Measurements from ENCODE around the gene SHROOM4.

DNA sequence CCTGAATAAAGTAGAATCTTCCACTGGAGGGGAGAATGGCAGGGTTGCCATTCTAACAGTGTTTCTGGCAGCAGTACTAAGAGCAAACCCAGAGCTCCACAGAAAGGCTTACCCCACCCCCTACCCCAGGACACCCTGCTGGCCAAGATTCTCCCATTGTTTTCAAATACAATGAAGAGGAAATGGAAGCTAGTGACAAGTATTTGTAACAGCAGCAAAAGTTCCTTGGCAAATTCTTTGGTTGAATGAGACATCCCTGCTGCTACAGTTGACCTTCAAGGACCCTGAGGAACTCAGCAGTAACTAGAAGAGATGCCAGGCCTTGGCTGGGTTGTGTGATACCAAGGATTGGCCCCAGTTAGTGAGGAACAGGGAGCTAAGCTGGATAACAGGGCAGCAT is 219.2 kb downstream of the SHROOM4 start:
- TF ChIP-seq, protein P1, sequence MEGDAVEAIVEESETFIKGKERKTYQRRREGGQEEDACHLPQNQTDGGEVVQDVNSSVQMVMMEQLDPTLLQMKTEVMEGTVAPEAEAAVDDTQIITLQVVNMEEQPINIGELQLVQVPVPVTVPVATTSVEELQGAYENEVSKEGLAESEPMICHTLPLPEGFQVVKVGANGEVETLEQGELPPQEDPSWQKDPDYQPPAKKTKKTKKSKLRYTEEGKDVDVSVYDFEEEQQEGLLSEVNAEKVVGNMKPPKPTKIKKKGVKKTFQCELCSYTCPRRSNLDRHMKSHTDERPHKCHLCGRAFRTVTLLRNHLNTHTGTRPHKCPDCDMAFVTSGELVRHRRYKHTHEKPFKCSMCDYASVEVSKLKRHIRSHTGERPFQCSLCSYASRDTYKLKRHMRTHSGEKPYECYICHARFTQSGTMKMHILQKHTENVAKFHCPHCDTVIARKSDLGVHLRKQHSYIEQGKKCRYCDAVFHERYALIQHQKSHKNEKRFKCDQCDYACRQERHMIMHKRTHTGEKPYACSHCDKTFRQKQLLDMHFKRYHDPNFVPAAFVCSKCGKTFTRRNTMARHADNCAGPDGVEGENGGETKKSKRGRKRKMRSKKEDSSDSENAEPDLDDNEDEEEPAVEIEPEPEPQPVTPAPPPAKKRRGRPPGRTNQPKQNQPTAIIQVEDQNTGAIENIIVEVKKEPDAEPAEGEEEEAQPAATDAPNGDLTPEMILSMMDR (IDR thresholded peaks at IDR 0.05) = no peak
- TF ChIP-seq POLR2A (IDR thresholded peaks at IDR 0.05) = no peak
- no peak for TF ChIP-seq POLR2AphosphoS5 (IDR thresholded peaks at IDR 0.05)

Data from breast epithelium (tissue), 3 donors.